Subcutaneous adipose tissue (tissue), 4 donors: Measurements from ENCODE around the gene OR10W1. TPM values are rescaled to one million over a fixed set of nuclear protein-coding genes. Genes with fewer than 3 reads are reported as not detected.

Source experiments
- CTCF ChIP-seq: fragments of 450-650 bp; IDR thresholded peaks from one replicate; pipeline ENCODE4 v1.5.1; 2016; ENCODE audit warnings: low read depth, mild to moderate bottlenecking, control low read depth, antibody characterized with exemption, moderate library complexity
- total RNA-seq, 4 donors: library from RNA; depleted of rRNA; stranded (reverse); fragments of >200 nt; gene quantifications; one replicate each; pipeline ENCODE4 v1.1.0, GENCODE V29; 2016

Gene OR10W1
- total RNA-seq, 4 donors from 2014 or later = not detected

GRCh38 chr11:58275002-58275401 lies 6.9 kb upstream of the OR10W1 start:
- TF ChIP-seq CTCF = no peak

- TF ChIP-seq CTCF = no peak
These were observed 8.1 kb downstream of the OR10W1 start for GRCh38 chr11:58259983-58260382.

- no peak for TF ChIP-seq CTCF
These were observed 13.1 kb downstream of the OR10W1 start for GRCh38 chr11:58254936-58255335.

- TF ChIP-seq CTCF = no peak
These were observed 24.1 kb downstream of the OR10W1 start for GRCh38 chr11:58243954-58244353.

- no peak for TF ChIP-seq CTCF
These were observed 40.0 kb downstream of the OR10W1 start for GRCh38 chr11:58227956-58228615.

GRCh38 chr11:58222721-58223120 lies 45.3 kb downstream of the OR10W1 start:
- TF ChIP-seq CTCF = no peak

Other genes with a start within 250 kb of the OR10W1 start
- gene OR9Q1, start 244.4 kb downstream of the OR10W1 start, total RNA-seq = not detected
- gene OR6Q1, start 237.3 kb downstream of the OR10W1 start, total RNA-seq = not detected
- not detected for gene OR9I1, start 142.7 kb downstream of the OR10W1 start, total RNA-seq
- not detected for gene OR9Q2, start 79.2 kb downstream of the OR10W1 start, total RNA-seq
- not detected for gene OR1S2, start 64.1 kb downstream of the OR10W1 start, total RNA-seq
- not detected for gene OR1S1, start 55.5 kb downstream of the OR10W1 start, total RNA-seq
- not detected for gene OR10Q1, start 39.3 kb downstream of the OR10W1 start, total RNA-seq
- not detected for gene OR5B17, start 90.8 kb upstream of the OR10W1 start, total RNA-seq
- not detected for gene OR5B3, start 138.6 kb upstream of the OR10W1 start, total RNA-seq
- not detected for gene OR5B2, start 159.9 kb upstream of the OR10W1 start, total RNA-seq
- not detected for gene OR5B12, start 174.0 kb upstream of the OR10W1 start, total RNA-seq
- not detected for gene OR5B21, start 239.8 kb upstream of the OR10W1 start, total RNA-seq